Effector CD8-positive, alpha-beta T cell (primary cell): ENCODE data around the gene C7orf57.
"Not testable (repeated sequence)": the region's sequence is repeated elsewhere in the genome, so short reads cannot be mapped to it uniquely, and the experiment has no call there.

ENCODE experiments used
- DNase-seq: peaks from one replicate; lab custom pipeline; 2025; lab: John Stamatoyannopoulos, UW

Gene C7orf57

GRCh38 chr7:48035967-48036478 is 680 bp downstream of the C7orf57 start:
- DNase-seq: no peak

- DNase-seq: no peak
Observed at GRCh38 chr7:48038815-48039506, 3.6 kb downstream of the C7orf57 start.

GRCh38 chr7:48040944-48041652 is 5.8 kb downstream of the C7orf57 start:
- DNase-seq: no peak

- DNase-seq: no peak
Observed at GRCh38 chr7:48041653-48041970, 6.3 kb downstream of the C7orf57 start.

- DNase-seq: no peak
Observed at GRCh38 chr7:48042216-48042615, 6.9 kb downstream of the C7orf57 start.

GRCh38 chr7:48042636-48043035 is 7.3 kb downstream of the C7orf57 start:
- no peak for DNase-seq

- no peak for DNase-seq
Observed at GRCh38 chr7:48045195-48045765, 9.9 kb downstream of the C7orf57 start.

- DNase-seq: no peak
Observed at GRCh38 chr7:48046458-48046857, 11.1 kb downstream of the C7orf57 start.

- no peak for DNase-seq
Observed at GRCh38 chr7:48048113-48048512, 12.8 kb downstream of the C7orf57 start.

- no peak for DNase-seq
Observed at GRCh38 chr7:48049850-48050249, 14.5 kb downstream of the C7orf57 start.

GRCh38 chr7:48052748-48053147 is 17.4 kb downstream of the C7orf57 start:
- no peak for DNase-seq

- DNase-seq: no peak
Observed at GRCh38 chr7:48053736-48054135, 18.4 kb downstream of the C7orf57 start.

- no peak for DNase-seq
Observed at GRCh38 chr7:48058990-48059389, 23.6 kb downstream of the C7orf57 start.

GRCh38 chr7:48059706-48060105 is 24.4 kb downstream of the C7orf57 start:
- no peak for DNase-seq

- no peak for DNase-seq
Observed at GRCh38 chr7:48063985-48064384, 28.6 kb downstream of the C7orf57 start.

- no peak for DNase-seq
Observed at GRCh38 chr7:48067475-48067874, 32.1 kb downstream of the C7orf57 start.

GRCh38 chr7:48074204-48074654 is 38.9 kb downstream of the C7orf57 start:
- DNase-seq: no peak

GRCh38 chr7:48077423-48077822 is 42.1 kb downstream of the C7orf57 start:
- no peak for DNase-seq

GRCh38 chr7:48078470-48078869 is 43.1 kb downstream of the C7orf57 start:
- DNase-seq: no peak

GRCh38 chr7:48082378-48082777 is 47.0 kb downstream of the C7orf57 start:
- DNase-seq: not testable (repeated sequence)

GRCh38 chr7:48083114-48083830 is 47.9 kb downstream of the C7orf57 start:
- DNase-seq: no peak

GRCh38 chr7:48084727-48085432 is 49.5 kb downstream of the C7orf57 start:
- DNase-seq: no peak
